ENCODE data around the gene TMEM8B. TPM values are rescaled to one million over a fixed set of nuclear protein-coding genes. Genes with fewer than 3 reads are reported as not detected.

The TMEM8B gene, protein sequence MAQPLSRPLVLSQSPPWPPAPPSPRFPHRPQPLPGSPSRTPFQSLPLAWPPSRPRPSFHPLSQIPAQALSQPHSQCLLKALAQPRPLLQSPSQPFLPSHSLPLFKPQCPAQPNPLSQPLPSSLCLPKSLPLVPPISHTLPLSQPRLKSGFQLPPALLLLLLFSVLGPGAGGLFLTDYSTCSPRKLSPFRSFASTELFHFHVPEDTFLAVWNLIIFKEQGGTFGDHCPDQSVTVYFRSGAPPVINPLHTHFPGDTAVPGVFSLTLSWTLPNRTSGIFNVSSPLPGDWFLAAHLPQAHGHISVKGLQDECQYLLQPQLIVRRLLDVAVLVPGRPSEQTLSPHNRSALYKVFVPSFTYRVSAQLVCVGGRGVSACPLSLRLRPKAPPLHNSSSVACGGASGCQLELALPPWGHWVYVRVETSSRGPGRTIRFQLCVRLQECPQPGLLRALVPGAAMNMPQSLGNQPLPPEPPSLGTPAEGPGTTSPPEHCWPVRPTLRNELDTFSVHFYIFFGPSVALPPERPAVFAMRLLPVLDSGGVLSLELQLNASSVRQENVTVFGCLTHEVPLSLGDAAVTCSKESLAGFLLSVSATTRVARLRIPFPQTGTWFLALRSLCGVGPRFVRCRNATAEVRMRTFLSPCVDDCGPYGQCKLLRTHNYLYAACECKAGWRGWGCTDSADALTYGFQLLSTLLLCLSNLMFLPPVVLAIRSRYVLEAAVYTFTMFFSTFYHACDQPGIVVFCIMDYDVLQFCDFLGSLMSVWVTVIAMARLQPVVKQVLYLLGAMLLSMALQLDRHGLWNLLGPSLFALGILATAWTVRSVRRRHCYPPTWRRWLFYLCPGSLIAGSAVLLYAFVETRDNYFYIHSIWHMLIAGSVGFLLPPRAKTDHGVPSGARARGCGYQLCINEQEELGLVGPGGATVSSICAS
- polyA plus RNA-seq (2013, experiment 1 of 2): 32.8 TPM
- polyA plus RNA-seq (2013, experiment 2 of 2): 35.8 TPM

DNA sequence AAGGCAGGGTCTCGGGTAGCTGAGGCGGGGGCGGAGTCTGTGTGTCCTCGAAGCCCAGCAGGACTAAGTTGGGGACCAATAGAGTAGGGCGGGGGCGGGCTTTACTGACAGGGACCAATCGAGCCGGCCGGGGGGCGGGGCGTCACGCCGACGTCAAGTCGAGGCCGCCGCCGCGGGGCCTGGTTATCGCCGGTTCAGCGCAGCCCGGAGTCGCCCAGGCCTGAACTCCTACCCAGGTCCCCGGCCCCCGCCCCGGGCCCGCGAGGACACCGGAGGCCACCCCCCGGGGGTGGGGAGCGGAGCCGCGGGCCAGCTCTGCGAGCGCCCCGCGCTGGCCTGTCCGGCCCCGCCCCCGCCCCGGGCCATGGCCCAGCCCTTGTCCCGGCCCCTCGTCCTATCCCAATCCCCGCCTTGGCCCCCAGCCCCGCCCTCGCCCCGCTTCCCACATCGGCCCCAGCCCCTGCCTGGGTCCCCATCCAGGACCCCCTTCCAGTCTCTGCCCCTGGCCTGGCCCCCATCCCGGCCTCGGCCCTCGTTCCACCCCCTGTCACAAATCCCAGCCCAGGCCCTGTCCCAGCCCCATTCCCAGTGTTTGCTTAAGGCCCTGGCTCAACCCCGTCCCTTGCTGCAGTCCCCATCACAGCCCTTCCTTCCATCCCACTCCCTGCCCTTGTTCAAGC lies at the start of gene TMEM8B:
Gene TMEM8B, plus strand, starts transcription at position 145 of the 680 bp plus-strand sequence. Its CDS starts 220 bp downstream, at position 365.
- WGBS, 2 donors (ENCODE audit: extremely low coverage in 2 of 2, insufficient read length in 2 of 2, insufficient replicate concordance in 1 of 2): no CpG with 5 or more reads among the region's 53 CpGs
- H3K36me3 ChIP-seq (replicated peaks in 1 of 2; ENCODE audit: control insufficient read depth in 2 of 2, insufficient read depth in 2 of 2, low read length in 2 of 2): peaks cover 1 to 2% of the 10 kb centered on the region in 2 donors
- H3K4me1 ChIP-seq (ENCODE audit: control insufficient read depth in 2 of 2, insufficient read depth in 1 of 2, low read depth in 1 of 2, low read length in 2 of 2): peaks cover 5 to 10% of the 10 kb centered on the region in 2 donors

DNA sequence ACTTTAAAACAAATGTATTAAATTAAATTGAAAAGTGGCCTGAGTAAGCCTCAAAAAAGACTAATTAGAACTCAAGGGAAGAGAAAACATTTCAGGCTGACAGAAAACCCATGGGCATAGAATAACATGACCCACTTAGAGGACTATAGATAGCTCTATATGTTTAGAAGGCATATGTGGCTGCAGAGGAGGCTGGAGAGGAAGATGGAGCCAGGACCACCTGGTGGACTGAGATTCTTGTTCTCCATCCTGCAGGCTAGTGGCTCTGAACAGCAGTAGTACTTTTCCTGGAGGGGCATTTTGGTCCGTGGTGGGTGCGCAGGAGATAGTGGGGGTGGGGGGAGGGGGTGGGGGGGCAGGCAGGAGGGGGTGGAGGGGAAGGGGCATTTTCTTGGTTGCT lies 48.0 kb upstream of the TMEM8B start:
- Histone ChIP-seq H2AFZ (ENCODE audit: low read length) (no peak overlapping the region), H2BK120ac (ENCODE audit: low read depth, low read length) (no peak overlapping the region), H3K9me3 (replicated peaks in 1 of 2; ENCODE audit: control insufficient read depth in 2 of 2, insufficient read depth in 1 of 2, low read depth in 1 of 2, low read length in 2 of 2) (no peaks in the 10 kb centered on the region), H2BK5ac (ENCODE audit: low read length) (no peak overlapping the region), H3K36me3 (replicated peaks in 1 of 2; ENCODE audit: control insufficient read depth in 2 of 2, insufficient read depth in 2 of 2, low read length in 2 of 2) (peaks cover 0 to 2% of the 10 kb centered on the region in 2 donors), H4K91ac (ENCODE audit: low read depth, low read length, poor library complexity) (no peak overlapping the region), H3K4ac (ENCODE audit: low read length) (no peak overlapping the region), H3K79me1 (ENCODE audit: low read depth, low read length) (no peaks in the 10 kb centered on the region), H3K14ac (ENCODE audit: low read length) (no peak overlapping the region), H3K4me3 (ENCODE audit: low read length in 2 of 2) (no peak overlapping the region), H3K27me3 (ENCODE audit: control insufficient read depth in 3 of 3, insufficient read depth in 3 of 3, low read depth in 1 of 3, low read length in 3 of 3) (no peaks in the 10 kb centered on the region), H3K18ac (ENCODE audit: low read length) (no peak overlapping the region), H3K4me2 (ENCODE audit: insufficient read depth, low read length, poor library complexity, severe bottlenecking) (no peak overlapping the region), H3K27ac (replicated peaks; ENCODE audit: low read length) (no peak overlapping the region), H3K9ac (ENCODE audit: low read depth, low read length, poor library complexity) (no peak overlapping the region), H2BK12ac (ENCODE audit: low read length) (no peak overlapping the region), H4K8ac (ENCODE audit: low read depth, low read length) (no peak overlapping the region), H2BK15ac (ENCODE audit: low read length) (no peak overlapping the region), H3K23ac (ENCODE audit: low read depth, low read length, poor library complexity) (no peak overlapping the region), H2AK5ac (ENCODE audit: low read depth, low read length) (no peak overlapping the region), H3K4me1 (ENCODE audit: control insufficient read depth in 2 of 2, insufficient read depth in 1 of 2, low read depth in 1 of 2, low read length in 2 of 2) (peaks cover 2 to 5% of the 10 kb centered on the region in 2 donors)
- DNase-seq (ENCODE audit: low spot score): no peak
- no CpG with 5 or more reads among the region's 2 CpGs for WGBS, 2 donors (ENCODE audit: extremely low coverage in 2 of 2, insufficient read length in 2 of 2, insufficient replicate concordance in 1 of 2)

More for the DNA sequence above, at the start of gene TMEM8B:
- Histone ChIP-seq H3K79me1 (ENCODE audit: low read depth, low read length) (peaks cover 1% of the 10 kb centered on the region), H3K18ac (ENCODE audit: low read length) (peak within 1 kb of the TSS; percentile 95), H4K91ac (ENCODE audit: low read depth, low read length, poor library complexity) (no peak within 1 kb of the TSS), H3K4ac (ENCODE audit: low read length) (no peak within 1 kb of the TSS), H3K27ac (replicated peaks; ENCODE audit: low read length) (peak within 1 kb of the TSS; percentile 93), H3K23ac (ENCODE audit: low read depth, low read length, poor library complexity) (peak within 1 kb of the TSS; percentile 18), H3K14ac (ENCODE audit: low read length) (no peak within 1 kb of the TSS), H2BK15ac (ENCODE audit: low read length) (no peak within 1 kb of the TSS), H3K4me2 (ENCODE audit: insufficient read depth, low read length, poor library complexity, severe bottlenecking) (peak within 1 kb of the TSS; percentile 91), H3K27me3 (ENCODE audit: control insufficient read depth in 3 of 3, insufficient read depth in 3 of 3, low read depth in 1 of 3, low read length in 3 of 3) (no peaks in the 10 kb centered on the region), H2AFZ (ENCODE audit: low read length) (peak within 1 kb of the TSS; percentile 84), H2BK12ac (ENCODE audit: low read length) (no peak within 1 kb of the TSS), H3K9me3 (replicated peaks in 1 of 2; ENCODE audit: control insufficient read depth in 2 of 2, insufficient read depth in 1 of 2, low read depth in 1 of 2, low read length in 2 of 2) (no peaks in the 10 kb centered on the region), H4K8ac (ENCODE audit: low read depth, low read length) (peak within 1 kb of the TSS; percentile 33), H3K9ac (ENCODE audit: low read depth, low read length, poor library complexity) (peak within 1 kb of the TSS; percentile 83), H2AK5ac (ENCODE audit: low read depth, low read length) (no peak within 1 kb of the TSS), H2BK5ac (ENCODE audit: low read length) (no peak within 1 kb of the TSS), H3K4me3 (ENCODE audit: low read length in 2 of 2) (peak within 1 kb of the TSS; percentile 60 to 86), H2BK120ac (ENCODE audit: low read depth, low read length) (no peak within 1 kb of the TSS)
- DNase-seq (ENCODE audit: low spot score): peak; percentile 94

GRCh38 chr9:35783418-35783817 lies 45.6 kb upstream of the TMEM8B start:
- Histone ChIP-seq H2BK15ac (ENCODE audit: low read length) (no peak overlapping the region), H3K4ac (ENCODE audit: low read length) (no peak overlapping the region), H3K9ac (ENCODE audit: low read depth, low read length, poor library complexity) (no peak overlapping the region), H3K23ac (ENCODE audit: low read depth, low read length, poor library complexity) (no peak overlapping the region), H3K9me3 (replicated peaks in 1 of 2; ENCODE audit: control insufficient read depth in 2 of 2, insufficient read depth in 1 of 2, low read depth in 1 of 2, low read length in 2 of 2) (no peaks in the 10 kb centered on the region), H4K8ac (ENCODE audit: low read depth, low read length) (no peak overlapping the region), H2BK120ac (ENCODE audit: low read depth, low read length) (no peak overlapping the region), H4K91ac (ENCODE audit: low read depth, low read length, poor library complexity) (no peak overlapping the region), H3K79me1 (ENCODE audit: low read depth, low read length) (no peaks in the 10 kb centered on the region), H3K18ac (ENCODE audit: low read length) (no peak overlapping the region), H3K27me3 (ENCODE audit: control insufficient read depth in 3 of 3, insufficient read depth in 3 of 3, low read depth in 1 of 3, low read length in 3 of 3) (no peaks in the 10 kb centered on the region), H3K4me2 (ENCODE audit: insufficient read depth, low read length, poor library complexity, severe bottlenecking) (no peak overlapping the region), H3K27ac (replicated peaks; ENCODE audit: low read length) (no peak overlapping the region), H3K4me3 (ENCODE audit: low read length in 2 of 2) (no peak overlapping the region), H3K36me3 (replicated peaks in 1 of 2; ENCODE audit: control insufficient read depth in 2 of 2, insufficient read depth in 2 of 2, low read length in 2 of 2) (peaks cover 0 to 2% of the 10 kb centered on the region in 2 donors), H2BK12ac (ENCODE audit: low read length) (no peak overlapping the region), H3K4me1 (ENCODE audit: control insufficient read depth in 2 of 2, insufficient read depth in 1 of 2, low read depth in 1 of 2, low read length in 2 of 2) (peaks cover 0 to under 1% of the 10 kb centered on the region in 2 donors), H2AK5ac (ENCODE audit: low read depth, low read length) (no peak overlapping the region), H2AFZ (ENCODE audit: low read length) (no peak overlapping the region), H2BK5ac (ENCODE audit: low read length) (no peak overlapping the region), H3K14ac (ENCODE audit: low read length) (no peak overlapping the region)
- no peak for DNase-seq (ENCODE audit: low spot score)
